GM12873 (cell line): Measurements from ENCODE around the gene ADIPOQ.

ENCODE experiments used
- TF ChIP-seq, protein P1 (sequence below): IDR thresholded peaks from 2 replicates; pipeline ENCODE4 v1.5.1; 2012; ENCODE audit warnings: low read depth, mild to moderate bottlenecking, moderate library complexity, low read length, control low read depth; ENCODE audit not compliant: insufficient read depth; ENCODE audit errors: missing control alignments

Gene ADIPOQ

DNA sequence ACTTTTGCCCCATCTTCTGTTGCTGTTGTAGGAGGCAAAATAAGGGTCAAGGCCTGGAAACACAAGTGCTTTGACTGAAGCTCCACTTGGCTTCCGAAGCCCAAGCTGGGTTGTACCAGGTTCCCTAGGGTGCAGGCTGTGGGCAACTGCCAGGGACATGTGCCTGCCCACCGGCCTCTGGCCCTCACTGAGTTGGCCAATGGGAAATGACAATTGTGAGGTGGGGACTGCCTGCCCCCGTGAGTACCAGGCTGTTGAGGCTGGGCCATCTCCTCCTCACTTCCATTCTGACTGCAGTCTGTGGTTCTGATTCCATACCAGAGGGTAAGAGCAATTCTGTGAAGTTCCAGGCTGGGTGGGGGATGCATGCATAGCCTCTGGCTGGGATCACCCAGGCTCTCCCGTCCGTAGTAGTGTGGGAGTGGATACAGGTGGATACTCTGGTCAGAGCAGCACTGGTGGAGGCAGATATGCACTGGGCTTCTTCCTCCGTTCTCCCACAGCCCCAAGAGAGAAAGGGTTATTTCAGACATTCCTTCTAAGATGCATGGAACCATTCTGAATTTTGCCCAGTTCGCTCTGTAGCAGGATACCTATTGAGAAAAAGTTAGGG, at the start of gene ADIPOQ:
Gene ADIPOQ (plus strand): TSS at position 285 of the 613 bp plus-strand sequence. CDS start 10,349 bp downstream, outside the sequence.
- TF ChIP-seq, protein P1, sequence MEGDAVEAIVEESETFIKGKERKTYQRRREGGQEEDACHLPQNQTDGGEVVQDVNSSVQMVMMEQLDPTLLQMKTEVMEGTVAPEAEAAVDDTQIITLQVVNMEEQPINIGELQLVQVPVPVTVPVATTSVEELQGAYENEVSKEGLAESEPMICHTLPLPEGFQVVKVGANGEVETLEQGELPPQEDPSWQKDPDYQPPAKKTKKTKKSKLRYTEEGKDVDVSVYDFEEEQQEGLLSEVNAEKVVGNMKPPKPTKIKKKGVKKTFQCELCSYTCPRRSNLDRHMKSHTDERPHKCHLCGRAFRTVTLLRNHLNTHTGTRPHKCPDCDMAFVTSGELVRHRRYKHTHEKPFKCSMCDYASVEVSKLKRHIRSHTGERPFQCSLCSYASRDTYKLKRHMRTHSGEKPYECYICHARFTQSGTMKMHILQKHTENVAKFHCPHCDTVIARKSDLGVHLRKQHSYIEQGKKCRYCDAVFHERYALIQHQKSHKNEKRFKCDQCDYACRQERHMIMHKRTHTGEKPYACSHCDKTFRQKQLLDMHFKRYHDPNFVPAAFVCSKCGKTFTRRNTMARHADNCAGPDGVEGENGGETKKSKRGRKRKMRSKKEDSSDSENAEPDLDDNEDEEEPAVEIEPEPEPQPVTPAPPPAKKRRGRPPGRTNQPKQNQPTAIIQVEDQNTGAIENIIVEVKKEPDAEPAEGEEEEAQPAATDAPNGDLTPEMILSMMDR, result no peak

DNA sequence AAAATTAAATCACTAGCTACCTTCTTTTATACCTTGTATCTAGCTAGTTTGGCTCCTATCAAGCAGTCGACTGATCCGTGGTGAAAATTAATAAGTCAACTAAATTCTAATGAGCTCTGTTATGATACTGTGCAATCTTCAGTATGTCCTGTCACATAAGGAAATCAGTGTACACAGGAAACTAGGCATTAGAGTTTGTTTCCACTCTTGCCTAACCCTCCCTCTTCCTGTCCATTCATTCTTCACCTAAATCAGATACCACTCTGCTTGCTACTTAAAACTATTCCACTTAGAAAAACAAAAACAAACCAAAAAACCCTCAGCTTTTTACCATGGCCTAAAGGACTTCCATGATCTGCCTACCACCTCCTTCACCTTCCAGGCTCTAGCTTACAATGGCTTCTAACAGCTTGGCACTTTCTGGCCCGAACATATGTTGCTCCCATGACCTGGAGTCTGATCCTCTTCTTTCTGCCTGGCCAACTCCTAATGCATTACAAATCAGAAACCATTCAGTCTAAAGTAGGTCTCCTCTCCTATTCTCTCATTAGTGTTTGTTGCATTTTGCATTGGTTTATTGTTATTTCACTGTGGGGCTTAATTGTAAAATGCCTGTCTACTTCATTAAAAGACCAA, 44.2 kb upstream of the ADIPOQ start:
- TF ChIP-seq, protein P1, result no peak

DNA sequence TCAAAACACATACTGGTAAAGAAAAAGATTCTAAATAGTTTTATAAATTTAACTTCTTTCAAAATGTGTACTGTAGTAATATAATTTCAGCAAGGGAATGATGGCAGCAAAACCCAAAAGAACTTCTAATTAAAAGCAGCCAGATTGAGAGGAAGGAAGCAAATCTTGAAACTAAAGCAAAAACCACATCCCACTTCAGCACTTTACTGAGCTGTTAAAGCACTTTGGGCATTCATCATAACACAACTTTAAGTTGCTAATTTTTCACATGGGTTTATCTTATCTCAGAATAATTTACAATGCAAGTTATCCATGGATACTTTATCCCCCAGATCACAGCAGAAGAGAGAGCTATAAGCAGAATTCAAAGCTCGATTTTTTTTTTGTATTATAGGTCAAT, 42.2 kb upstream of the ADIPOQ start:
- TF ChIP-seq, protein P1, result no peak

GRCh38 chr3:186802701-186803100, 39.8 kb upstream of the ADIPOQ start:
- TF ChIP-seq, protein P1, result no peak

- TF ChIP-seq, protein P1, result no peak
Observed at GRCh38 chr3:186806089-186807055, 36.1 kb upstream of the ADIPOQ start, which contains the start of gene RFC4. TSS of gene RFC4 (minus strand) at chr3:186806482. CDS start at chr3:186804713, 1,769 bp downstream.

- TF ChIP-seq, protein P1, result no peak
Observed at GRCh38 chr3:186807231-186807630, 35.3 kb upstream of the ADIPOQ start.
